OCI-LY3 (cell line): ENCODE data around the gene ZYG11A.
"Not testable (repeated sequence)": the region's sequence is repeated elsewhere in the genome, so short reads cannot be mapped to it uniquely, and the experiment has no call there.

ENCODE experiments used
- CTCF ChIP-seq: fragments of 200-600, 300-600 bp; sonication (generic); IDR thresholded peaks from 2 replicates; pipeline ENCODE4 v1.5.1; 2014; ENCODE audit warnings: antibody characterized with exemption, low read length, low read depth
- EZH2phosphoT487 ChIP-seq: fragments of 200-600 bp; shearing (Covaris generic); IDR thresholded peaks from 2 replicates; pipeline ENCODE4 v1.6.1; 2018; ENCODE audit warnings: antibody characterized with exemption, mixed run types, low read depth

- TF ChIP-seq CTCF, EZH2phosphoT487: not testable (repeated sequence)
These were observed 48.8 kb upstream of the ZYG11A start for GRCh38 chr1:52793717-52794116.
